DMS 273 (cell line): ENCODE measurements around the gene PPP1R37.
A peak's percentile ranks its signal among the peaks of the same experiment; 100 is the strongest.

Experiments used
- DNase-seq: peaks from one replicate; lab custom pipeline; 2025; ENCODE audit not compliant: unreplicated experiment; lab: John Stamatoyannopoulos, UW

The PPP1R37 gene

DNA sequence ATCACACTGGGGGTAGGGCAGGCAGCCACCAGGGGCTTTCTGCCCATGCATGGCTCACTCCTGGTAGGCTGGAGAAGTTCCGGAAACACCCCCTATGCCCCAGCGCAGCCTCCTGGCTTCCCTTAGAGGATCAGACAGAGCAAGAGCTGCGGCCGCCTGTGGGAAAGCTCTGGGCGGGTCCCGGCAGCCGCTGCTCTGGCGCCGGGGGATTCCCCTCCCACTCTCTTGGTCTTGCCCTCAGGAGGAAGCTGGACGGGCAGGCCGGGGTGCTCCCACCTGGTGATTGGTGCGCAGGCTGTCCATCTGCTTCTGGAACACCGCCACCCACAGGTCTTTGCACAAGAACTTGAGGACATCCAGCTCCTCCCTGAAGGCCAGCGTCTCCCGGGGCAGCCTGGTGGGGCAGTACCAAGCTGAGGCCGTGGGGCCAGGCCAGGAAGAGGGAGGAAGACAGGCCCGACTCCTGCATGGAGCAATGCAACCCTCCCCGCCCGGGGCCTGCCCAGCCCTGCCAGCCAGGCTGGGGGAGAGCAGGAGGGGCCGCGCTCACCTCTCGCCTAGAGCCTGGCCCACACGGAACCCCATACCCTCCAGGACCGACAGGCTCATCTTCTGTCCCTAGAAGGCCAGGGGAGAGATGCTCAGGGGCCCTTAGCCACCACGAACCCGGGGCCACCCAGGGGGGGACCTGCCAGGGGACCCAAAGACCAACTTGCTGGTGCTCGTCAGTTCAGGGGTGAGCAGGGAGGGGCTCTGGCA, 71.8 kb downstream of the PPP1R37 start:
- peak; percentile 54 for DNase-seq

DNA sequence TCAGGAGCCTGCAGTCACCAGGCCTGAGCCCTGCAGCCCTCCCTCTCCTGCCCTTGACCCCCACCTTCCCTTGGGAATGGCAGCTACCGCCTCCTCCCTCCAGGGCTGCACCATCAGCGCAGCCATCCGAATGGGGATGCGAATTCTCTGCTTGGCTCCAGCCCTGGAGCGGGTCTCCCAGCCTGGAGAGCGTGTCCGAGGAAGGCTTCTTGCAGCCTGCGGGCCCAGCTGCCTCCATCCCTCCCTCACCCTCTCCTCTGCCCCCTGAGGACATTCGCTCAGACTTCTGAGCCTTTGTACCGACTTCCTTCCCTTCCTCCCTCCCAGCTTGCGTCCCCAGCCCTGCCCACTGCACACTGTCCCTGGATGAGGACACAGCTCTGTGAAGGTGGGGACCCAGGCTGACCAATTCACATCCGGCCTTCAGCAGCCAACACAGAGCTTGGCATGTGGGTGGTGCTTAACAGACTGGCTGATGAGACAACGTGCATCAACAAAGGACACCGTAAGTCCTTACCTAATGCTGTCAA, 73.8 kb downstream of the PPP1R37 start:
- DNase-seq = peak; percentile 38

DNA sequence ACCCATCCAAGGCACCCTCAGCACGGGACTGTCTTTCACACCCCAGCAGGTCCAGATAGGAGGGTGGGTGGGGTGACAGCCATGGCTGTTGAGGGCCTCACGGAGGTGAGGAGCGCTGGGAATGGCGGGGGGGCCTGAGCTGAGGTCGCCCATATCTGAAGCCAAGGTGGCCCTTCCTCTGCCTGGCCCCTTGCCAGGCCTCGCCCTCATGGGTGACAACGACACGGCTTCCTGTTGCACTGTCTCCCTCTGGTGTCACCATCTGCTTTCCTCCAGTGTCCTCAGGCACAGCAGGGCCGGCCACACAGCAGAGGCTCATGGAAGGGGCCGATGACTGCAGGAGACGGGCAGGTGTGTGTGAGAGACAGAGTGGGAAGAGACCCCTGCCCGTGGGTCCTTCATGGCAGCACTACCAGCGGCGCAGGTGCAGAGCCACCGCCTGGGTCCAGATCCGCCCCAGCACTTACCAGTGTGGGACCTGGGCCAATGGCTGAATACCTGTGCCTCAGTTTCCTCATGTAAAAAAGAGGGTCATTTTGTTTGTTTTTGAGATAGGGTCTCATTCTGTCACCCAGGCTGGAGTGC, 75.9 kb downstream of the PPP1R37 start:
- no peak for DNase-seq

DNA sequence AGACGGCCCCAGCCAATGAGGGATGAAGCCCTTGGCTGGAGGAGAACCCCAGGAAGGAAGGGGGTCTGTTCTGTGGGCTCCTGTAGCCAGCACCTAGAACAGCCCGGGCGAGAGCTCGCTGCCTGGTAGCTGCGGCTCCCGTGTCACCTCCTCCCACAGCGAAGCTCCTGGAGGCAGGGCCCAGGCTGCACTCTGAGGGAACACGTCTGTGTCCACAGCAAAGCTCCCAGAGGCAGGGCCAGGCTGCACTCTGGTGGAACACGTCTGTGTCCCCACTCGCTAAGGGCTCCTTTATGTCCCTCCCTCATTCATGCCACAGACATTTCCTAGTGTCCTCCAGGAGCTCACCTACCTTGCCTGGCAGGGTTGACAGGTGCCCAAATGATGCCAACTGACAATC, 76.6 kb downstream of the PPP1R37 start:
- DNase-seq = no peak

DNA sequence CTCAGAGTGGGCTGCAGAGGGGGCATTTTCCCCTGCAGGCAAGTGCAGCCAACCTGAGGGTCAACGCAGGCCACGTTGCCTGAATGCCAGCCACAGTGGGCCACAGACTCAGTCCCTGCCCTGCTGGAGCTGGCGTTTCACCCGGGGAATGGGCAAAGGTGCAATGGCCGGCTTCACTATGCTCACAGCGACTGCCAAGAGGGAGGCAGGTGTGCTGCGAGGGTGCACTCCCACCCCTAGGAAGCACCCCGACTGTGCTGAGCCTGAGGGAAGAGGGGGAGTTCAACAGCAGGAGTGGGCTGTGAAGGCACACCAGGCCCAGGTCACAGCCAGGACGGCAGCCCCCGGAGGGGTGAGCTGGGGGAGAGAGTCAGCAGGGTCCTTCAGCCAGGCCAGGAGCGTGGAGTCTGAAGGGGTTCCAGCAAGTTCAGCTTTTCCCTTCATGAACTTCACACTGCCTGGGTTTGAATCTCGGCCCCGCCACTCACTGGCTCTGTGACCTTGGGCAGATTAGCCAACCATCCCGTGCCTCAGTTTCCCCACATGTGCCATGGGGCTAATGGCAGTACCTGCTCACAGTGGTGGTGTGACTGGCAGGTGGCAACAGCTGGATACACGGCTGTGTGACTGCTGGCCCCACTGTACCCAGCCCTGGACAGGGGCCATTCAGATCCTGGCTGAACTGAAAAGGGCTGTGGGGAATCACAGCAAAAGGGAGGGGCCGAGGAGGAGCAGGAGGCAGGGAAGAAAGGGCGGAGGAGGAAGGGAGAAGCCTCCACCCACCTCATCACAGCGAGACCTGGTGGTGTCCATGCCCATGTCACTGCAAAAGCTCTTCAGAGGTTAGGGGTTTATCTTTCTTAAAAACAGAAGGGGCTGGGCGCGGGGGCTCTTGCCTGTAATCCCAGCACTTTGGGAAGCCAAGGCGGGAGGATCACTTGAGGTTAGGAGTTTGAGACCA, 77.4 kb downstream of the PPP1R37 start:
- DNase-seq = no peak

DNA sequence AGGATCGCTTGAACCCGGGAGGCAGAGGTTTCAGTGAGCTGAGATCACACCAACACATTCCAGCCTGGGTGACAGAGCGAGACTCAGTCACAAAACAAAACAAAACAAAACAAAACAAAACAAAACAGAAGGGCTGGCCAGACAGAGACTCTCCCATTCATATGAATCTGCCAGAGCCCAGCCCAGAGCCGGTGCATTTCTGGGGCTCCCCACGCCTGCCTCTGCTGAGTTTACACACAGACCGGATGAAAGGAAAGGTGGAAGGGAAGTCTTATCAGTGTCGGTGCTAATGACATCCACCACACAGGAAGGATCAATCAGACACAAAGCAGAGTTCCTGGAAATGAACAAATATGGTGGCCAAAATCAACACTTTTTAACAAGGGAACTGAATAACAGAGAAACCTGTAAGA, 78.2 kb downstream of the PPP1R37 start:
- no peak for DNase-seq

DNA sequence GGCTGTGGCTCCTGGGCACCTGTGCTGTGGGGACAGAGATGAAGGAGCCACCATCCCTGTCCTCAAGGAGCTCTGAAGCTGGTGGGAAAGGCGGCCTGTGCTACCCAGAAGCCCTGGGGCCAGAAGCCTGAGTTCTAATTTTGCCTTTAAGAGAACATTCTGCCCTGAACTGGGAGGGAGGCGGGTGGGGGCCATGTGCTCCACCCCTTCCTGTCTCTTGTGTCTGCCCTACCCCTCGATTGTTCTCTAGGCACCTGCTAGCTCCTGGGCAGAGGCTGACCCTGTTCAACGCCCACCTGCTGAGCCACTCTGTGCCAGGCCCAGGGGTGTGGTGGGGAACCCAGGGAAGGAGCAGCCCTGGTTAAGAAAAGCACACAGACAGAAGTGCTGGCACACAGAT, 79.2 kb downstream of the PPP1R37 start:
- no peak for DNase-seq

DNA sequence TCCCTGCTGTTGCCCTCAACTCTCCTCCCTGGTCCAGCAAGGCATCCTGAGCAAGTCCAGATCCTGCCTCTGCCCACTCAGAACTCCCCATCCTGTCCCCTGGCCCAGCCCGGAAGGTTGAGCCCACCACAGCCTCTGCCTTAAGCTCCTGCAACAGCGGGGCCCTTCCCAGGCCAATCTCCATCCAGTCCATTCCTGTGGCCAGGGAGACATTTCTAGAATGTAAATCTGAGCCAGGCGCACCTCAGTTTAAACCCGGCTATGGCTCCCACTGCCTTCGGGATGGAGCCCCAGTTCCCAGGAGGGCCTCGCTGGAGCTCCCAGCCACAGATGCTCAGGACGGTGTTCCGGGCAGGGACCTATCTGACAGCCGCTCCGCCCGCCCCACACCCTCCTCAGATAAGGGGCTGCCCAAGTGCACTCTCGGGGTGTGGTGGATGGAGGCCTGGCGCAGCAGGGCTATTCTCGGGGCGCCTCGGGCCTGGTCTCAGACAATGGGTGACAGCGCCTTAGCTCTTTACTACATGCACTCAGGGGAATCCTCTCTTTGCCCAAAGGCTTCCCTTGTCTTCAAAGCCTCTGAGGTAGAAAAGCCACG, 79.7 kb downstream of the PPP1R37 start:
- no peak for DNase-seq

DNA sequence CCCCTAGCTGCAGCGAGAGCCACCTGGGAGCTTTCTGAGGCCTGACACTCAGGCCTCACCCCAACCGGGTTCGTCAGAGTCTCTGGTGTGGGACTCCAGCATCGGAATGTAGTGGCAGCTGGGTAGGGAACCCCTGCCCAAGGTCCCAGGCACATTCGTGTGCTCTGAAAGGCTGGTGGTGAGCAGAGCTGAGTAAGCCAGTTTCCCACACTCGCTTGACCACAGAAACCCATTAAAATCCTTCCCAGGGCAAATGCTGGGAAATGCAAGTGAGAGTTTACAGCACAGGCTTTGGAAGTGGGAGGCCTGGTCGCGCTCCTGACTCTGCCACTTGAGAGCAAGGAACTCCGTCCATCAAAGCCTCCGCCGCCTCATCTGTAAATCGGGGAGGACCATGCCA, 80.8 kb downstream of the PPP1R37 start:
- no peak for DNase-seq

DNA sequence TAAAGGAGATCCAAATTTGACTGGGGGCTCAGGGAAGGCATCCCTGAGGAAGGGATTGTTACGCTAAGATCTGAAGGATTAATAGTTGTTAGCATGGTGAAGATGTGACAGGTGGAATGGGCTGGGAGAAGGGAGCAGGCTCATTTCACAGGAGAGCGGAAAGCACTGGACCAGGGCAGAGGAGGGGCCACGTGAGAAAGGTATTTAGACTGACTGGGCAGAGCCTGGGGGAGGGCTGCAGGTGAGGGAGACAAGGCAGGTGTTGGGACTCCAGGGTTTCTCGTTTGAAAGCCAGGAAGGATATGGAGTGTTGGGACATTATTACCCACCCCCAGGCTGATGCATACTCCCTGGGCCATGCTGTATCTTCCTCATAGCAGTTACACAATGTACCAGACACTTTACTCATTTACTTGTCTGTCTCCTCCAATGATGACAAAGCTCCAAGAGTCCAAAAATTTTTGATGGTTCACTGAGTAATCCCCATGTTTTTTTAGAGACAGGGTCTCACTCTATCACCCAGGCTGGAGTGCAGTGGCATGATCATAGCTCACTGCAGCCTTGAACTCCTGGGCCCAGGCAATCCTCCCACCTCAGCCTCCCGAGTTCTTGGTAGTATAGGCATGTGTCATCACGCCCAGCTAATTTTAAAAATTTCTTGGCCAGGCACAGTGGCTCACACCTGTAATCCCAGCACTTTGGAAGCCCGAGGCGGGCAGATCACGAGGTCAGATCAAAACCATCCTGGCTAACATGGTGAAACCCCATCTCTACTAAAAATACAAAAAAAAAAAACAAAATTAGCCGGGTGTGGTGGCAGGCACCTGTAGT, 82.8 kb downstream of the PPP1R37 start:
- DNase-seq = no peak

DNA sequence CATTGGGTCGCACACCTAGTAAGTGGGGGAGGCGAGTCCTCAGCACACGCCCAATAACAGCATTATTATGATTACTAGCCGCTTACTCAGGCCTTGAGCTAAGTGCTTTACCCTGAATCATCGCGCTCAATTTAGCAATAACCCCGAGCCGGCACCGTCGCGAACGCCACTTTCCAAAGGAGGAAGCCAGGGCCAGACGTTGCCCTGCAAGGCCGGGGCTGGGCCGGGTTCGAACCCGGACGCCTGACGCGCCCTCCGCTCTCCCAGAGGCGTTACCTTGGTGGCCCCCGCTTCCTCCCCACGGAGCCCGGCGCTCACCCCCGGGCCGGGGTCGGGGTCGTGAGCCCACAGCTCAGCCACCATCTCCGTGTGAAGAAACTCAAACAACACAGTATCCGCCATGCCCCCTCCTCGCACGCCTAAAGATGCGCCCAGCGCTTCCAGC, 84.9 kb downstream of the PPP1R37 start, which contains the start of gene TRAPPC6A:
TSS of gene TRAPPC6A (minus strand) at position 421 of the 445 bp plus-strand sequence. CDS start at position 402, 19 bp downstream.
- peak; percentile 87 for DNase-seq

DNA sequence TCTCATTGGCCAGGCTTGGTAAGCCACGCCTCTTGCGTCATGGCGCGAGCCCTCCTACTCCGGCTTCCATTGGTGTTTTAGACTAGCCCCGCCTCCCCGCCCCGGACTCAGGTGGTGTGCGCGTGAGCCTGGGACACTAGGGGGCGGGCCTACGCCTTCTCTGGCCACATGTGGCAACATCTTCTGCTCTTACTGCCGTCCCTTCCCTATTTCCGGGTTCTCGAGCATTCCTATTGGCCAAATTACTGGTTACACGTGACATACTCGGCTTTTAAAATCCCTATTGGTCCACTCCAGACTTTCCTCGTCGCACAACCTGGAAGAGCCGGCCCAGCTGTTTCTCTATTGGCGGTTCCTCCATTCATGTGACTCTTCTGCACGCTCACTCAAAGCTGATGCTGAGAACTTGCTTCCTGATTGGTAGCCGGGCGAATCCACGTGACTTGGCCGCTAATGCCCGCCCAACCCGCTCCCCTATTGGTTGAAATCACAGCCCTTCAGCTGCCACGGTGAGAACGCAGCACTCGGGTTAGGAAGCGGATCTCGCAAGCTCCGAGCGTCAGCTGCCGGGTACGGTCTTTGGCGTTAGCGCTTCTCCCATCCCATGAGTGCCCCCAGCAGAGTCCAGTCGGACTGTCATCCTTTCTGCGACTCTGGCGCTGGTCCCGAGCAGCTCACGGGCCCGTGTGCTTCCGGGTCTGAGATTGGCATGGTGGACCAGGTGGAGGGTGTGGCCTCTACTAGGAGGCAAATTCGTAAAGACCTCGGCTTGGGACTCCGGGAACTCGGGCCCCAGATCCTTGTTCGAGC, 85.5 kb downstream of the PPP1R37 start, which contains the start of gene BLOC1S3:
TSS of gene BLOC1S3 (plus strand) at position 523 of the 810 bp plus-strand sequence. CDS start 513 bp downstream, outside the sequence.
- peak; percentile 100 for DNase-seq

DNA sequence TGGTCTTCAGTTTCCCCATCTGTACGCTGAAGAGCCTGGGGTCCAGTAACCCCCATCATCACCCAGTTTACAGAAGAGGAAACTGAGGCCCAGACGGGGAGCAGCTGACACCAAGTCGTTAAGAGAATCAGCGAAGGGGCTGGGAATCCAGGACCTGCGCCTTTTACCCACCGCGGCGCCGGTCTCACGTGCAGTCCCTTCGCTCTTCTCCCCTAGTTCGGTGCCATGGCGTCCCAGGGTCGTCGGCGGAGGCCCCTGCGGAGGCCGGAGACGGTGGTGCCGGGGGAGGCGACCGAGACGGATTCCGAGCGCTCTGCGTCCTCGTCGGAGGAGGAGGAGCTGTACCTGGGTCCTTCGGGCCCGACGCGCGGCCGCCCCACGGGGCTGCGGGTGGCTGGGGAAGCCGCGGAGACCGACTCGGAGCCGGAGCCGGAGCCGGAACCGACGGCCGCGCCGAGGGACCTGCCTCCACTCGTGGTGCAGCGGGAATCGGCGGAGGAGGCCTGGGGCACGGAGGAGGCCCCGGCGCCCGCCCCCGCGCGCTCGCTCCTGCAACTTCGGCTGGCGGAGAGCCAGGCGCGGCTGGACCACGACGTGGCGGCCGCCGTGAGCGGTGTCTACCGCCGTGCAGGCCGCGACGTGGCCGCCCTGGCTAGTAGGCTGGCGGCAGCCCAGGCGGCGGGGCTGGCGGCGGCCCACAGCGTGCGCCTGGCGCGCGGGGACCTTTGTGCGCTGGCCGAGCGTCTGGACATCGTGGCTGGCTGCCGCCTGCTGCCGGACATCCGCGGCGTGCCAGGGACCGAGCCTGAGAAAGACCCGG, 86.3 kb downstream of the PPP1R37 start:
- DNase-seq = peak; percentile 67

DNA sequence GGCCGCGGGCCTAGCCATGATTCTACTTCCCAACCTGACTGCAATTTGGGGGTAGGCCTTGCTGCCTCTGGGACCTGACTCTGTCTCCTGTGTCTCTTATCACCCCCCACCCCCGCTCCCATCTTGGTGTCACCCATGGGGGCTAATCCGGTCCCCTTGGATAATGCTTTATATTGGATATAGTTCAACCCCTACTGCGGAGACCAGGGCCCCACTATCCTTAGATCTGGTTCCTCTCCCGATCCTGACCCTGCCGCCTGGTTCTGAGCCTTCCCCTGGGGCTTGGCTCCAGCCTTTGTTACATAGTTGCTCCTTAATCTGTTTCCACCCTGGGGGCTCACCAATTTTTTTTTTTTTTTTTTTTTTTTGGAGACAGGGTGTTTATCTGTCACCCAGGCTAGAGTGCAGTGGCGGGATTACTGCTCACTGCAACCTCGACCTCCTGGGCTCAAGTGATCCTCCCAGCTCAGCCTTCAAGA, 87.0 kb downstream of the PPP1R37 start:
- DNase-seq = no peak

DNA sequence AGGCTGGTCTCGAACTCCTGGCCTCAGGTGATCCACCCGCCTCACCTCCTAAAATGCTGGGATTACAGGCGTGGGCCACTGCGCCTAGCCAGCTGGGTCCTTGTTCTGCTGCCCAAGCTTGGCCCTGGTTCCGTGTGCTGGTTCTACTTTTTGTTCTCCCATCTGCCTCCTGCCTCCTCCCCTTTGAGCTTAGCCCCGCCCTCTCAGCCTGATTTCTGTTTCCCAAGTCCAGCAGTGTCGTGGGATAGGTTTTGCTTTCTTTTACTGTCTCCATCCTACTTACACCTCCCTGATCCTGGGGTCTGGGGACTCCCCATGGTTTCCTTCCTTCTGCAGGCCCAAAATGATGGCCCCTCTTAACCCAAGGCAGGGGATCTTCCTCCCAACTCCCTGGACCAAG, 88.0 kb downstream of the PPP1R37 start:
- no peak for DNase-seq

DNA sequence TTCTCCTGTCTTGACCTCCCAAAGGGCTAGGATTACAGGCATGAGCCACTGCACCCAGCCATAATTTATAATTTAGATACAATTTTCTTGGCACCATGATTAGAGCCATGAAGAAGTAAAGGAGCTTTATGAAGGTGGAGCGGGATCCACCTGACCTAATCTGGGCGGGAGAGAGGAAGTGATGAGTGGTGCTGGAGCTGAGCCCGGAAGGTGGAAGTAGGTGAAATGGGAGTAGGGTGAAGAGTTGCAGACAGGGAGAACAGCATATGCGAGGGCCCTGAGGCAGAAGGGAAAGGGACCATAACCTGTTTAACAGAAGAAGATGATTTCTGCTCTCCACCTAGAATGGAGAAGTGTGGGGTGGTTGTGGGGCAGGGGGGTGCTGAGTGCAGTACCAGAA, 89.8 kb downstream of the PPP1R37 start:
- DNase-seq = no peak

DNA sequence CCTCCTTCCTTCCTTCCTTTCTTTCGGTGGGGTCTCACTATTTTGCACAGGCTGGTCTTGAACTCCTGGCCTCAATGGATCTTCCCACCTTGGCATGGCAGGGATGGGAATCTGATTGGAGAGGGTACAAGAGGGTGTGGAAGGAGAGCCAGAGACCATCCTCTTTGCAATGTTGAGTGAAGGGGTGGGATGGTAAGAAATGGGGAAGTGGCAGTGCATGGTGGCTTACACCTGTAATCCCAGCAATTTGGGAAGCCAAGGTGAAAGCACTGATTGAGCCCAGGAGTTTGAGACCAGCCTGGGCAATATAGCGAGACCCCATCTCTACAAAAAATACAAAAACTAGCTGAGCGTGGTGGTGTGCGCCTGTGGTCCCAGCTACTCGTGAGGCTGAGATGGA, 91.1 kb downstream of the PPP1R37 start:
- DNase-seq = no peak
